Neuronal stem cell (in vitro differentiated cells): ENCODE results near the gene RGS5.

Experiments used
- DNase-seq: peaks from one replicate; pipeline ENCODE4 v3.0.0-alpha.2; 2013; ENCODE audit warnings: low spot score
- H2AFZ ChIP-seq: one replicate; pipeline ENCODE4 v1.6.1; 2013; ENCODE audit warnings: mild to moderate bottlenecking, low read length, inconsistent platforms
- H2AK5ac ChIP-seq: 2 replicates; pipeline ENCODE4 v1.6.1; 2013; ENCODE audit warnings: low read depth, mild to moderate bottlenecking, inconsistent platforms, low read length, moderate library complexity, mixed read lengths
- H2BK120ac ChIP-seq: 2 replicates; pipeline ENCODE4 v1.6.1; 2013; ENCODE audit warnings: low read depth, mild to moderate bottlenecking, inconsistent platforms, low read length, moderate library complexity, mixed read lengths
- H2BK12ac ChIP-seq: one replicate; pipeline ENCODE4 v1.6.1; 2013; ENCODE audit warnings: low read length, inconsistent platforms
- H2BK15ac ChIP-seq: 2 replicates; pipeline ENCODE4 v1.6.1; 2013; ENCODE audit warnings: mild to moderate bottlenecking, low read length, inconsistent platforms, mixed read lengths
- H2BK5ac ChIP-seq: one replicate; pipeline ENCODE4 v1.6.1; 2013; ENCODE audit warnings: inconsistent platforms, mild to moderate bottlenecking, low read length, moderate library complexity
- H3K14ac ChIP-seq: one replicate; pipeline ENCODE4 v1.6.1; 2013; ENCODE audit warnings: low read length, inconsistent platforms
- H3K18ac ChIP-seq: 2 replicates; pipeline ENCODE4 v1.6.1; 2013; ENCODE audit warnings: low read length, inconsistent platforms
- H3K23ac ChIP-seq: 2 replicates; pipeline ENCODE4 v1.6.1; 2013; ENCODE audit warnings: low read depth, mild to moderate bottlenecking, mixed read lengths, low read length, inconsistent platforms; ENCODE audit not compliant: poor library complexity
- H3K27ac ChIP-seq: replicated peaks from 3 replicates; pipeline ENCODE4 v1.5.1; 2013; ENCODE audit warnings: low read length, inconsistent platforms
- H3K27me3 ChIP-seq, 3 experiments: 2 replicates each; pipeline ENCODE4 v1.6.1; 2013; ENCODE audit warnings: low read length in 3 of 3, mild to moderate bottlenecking in 2 of 3, inconsistent platforms in 1 of 3, low read depth in 1 of 3, mixed read lengths in 1 of 3, moderate library complexity in 1 of 3; ENCODE audit not compliant: control insufficient read depth in 3 of 3, insufficient read depth in 3 of 3
- H3K36me3 ChIP-seq, 2 donors: replicated peaks in 1 of 2; 2 replicates each; pipeline ENCODE4 v1.6.1; 2013; ENCODE audit warnings: low read length in 2 of 2; ENCODE audit not compliant: control insufficient read depth in 2 of 2, insufficient read depth in 2 of 2
- H3K4ac ChIP-seq: 2 replicates; pipeline ENCODE4 v1.6.1; 2013; ENCODE audit warnings: inconsistent platforms, mild to moderate bottlenecking, low read length, moderate library complexity
- H3K4me1 ChIP-seq, 2 donors: 1 replicate in 1 of 2; 2 replicates in 1 of 2; pipeline ENCODE4 v1.6.1; 2013; ENCODE audit warnings: low read length in 2 of 2, low read depth in 1 of 2; ENCODE audit not compliant: control insufficient read depth in 2 of 2, insufficient read depth in 1 of 2
- H3K4me2 ChIP-seq: one replicate; pipeline ENCODE4 v1.6.1; 2013; ENCODE audit warnings: mild to moderate bottlenecking, low read length, inconsistent platforms; ENCODE audit not compliant: insufficient read depth, poor library complexity, severe bottlenecking
- H3K4me3 ChIP-seq, 2 donors: 2 replicates each; pipeline ENCODE4 v1.5.1; 2013; ENCODE audit warnings: low read length in 2 of 2, mild to moderate bottlenecking in 2 of 2, inconsistent platforms in 1 of 2, moderate library complexity in 1 of 2
- H3K79me1 ChIP-seq: one replicate; pipeline ENCODE4 v1.6.1; 2013; ENCODE audit warnings: low read depth, mild to moderate bottlenecking, inconsistent platforms, low read length, moderate library complexity
- H3K9ac ChIP-seq: one replicate; pipeline ENCODE4 v1.6.1; 2013; ENCODE audit warnings: mild to moderate bottlenecking, low read depth, low read length, inconsistent platforms; ENCODE audit not compliant: poor library complexity
- H3K9me3 ChIP-seq, 2 donors: replicated peaks in 1 of 2; 2 replicates each; pipeline versions ENCODE3 to v1.6.1; 2013; ENCODE audit warnings: low read length in 2 of 2, mild to moderate bottlenecking in 2 of 2, inconsistent platforms in 1 of 2, low read depth in 1 of 2, mixed read lengths in 1 of 2, moderate library complexity in 1 of 2; ENCODE audit not compliant: control insufficient read depth in 2 of 2, insufficient read depth in 1 of 2
- H4K8ac ChIP-seq: one replicate; pipeline ENCODE4 v1.6.1; 2013; ENCODE audit warnings: low read depth, mild to moderate bottlenecking, inconsistent platforms, low read length, moderate library complexity
- H4K91ac ChIP-seq: one replicate; pipeline ENCODE4 v1.6.1; 2013; ENCODE audit warnings: low read length, low read depth, mild to moderate bottlenecking, inconsistent platforms; ENCODE audit not compliant: poor library complexity
- WGBS, 2 donors: extraction: QIAGEN DNeasy Blood & Tissue Kit; methylation state at CpG; one replicate each; pipeline ENCODE4 v1.1.7; 2013; ENCODE audit warnings: missing lambda C conversion rate in 2 of 2, mixed read lengths in 1 of 2; ENCODE audit not compliant: insufficient read length in 2 of 2, insufficient replicate concordance in 1 of 2; ENCODE audit errors: extremely low coverage in 2 of 2; 5-methylcytosine and 5-hydroxymethylcytosine counted together

The RGS5 gene

GRCh38 chr1:163093169-163093568, 109.5 kb downstream of the RGS5 start:
- H2AFZ ChIP-seq, result no peak overlapping the region
- H4K8ac ChIP-seq, result no peak overlapping the region
- no peak overlapping the region for H3K4ac ChIP-seq
- H3K4me3 ChIP-seq, result no peak overlapping the region
- H3K14ac ChIP-seq, result no peak overlapping the region
- no peaks in the 10 kb centered on the region for H3K36me3 ChIP-seq
- no peak overlapping the region for H3K27ac ChIP-seq
- no peak overlapping the region for H2BK120ac ChIP-seq
- H3K79me1 ChIP-seq, result no peaks in the 10 kb centered on the region
- H3K4me2 ChIP-seq, result no peak overlapping the region
- no peak for DNase-seq
- no peaks in the 10 kb centered on the region for H3K9me3 ChIP-seq
- no peaks in the 10 kb centered on the region for H3K4me1 ChIP-seq
- H2BK15ac ChIP-seq, result no peak overlapping the region
- H2BK12ac ChIP-seq, result no peak overlapping the region
- no peak overlapping the region for H3K9ac ChIP-seq
- WGBS, 2 donors, result no CpG with 5 or more reads among the region's 4 CpGs
- no peak overlapping the region for H2BK5ac ChIP-seq
- no peak overlapping the region for H3K18ac ChIP-seq
- no peak overlapping the region for H3K23ac ChIP-seq
- no peaks in the 10 kb centered on the region for H3K27me3 ChIP-seq
- H4K91ac ChIP-seq, result no peak overlapping the region
- H2AK5ac ChIP-seq, result no peak overlapping the region
